ENCODE measurements around the gene EPAS1. TPM values are rescaled to one million over a fixed set of nuclear protein-coding genes. Genes with fewer than 3 reads are reported as not detected.

EPAS1 gene
- total RNA-seq, 1 donor, result 132 TPM

DNA sequence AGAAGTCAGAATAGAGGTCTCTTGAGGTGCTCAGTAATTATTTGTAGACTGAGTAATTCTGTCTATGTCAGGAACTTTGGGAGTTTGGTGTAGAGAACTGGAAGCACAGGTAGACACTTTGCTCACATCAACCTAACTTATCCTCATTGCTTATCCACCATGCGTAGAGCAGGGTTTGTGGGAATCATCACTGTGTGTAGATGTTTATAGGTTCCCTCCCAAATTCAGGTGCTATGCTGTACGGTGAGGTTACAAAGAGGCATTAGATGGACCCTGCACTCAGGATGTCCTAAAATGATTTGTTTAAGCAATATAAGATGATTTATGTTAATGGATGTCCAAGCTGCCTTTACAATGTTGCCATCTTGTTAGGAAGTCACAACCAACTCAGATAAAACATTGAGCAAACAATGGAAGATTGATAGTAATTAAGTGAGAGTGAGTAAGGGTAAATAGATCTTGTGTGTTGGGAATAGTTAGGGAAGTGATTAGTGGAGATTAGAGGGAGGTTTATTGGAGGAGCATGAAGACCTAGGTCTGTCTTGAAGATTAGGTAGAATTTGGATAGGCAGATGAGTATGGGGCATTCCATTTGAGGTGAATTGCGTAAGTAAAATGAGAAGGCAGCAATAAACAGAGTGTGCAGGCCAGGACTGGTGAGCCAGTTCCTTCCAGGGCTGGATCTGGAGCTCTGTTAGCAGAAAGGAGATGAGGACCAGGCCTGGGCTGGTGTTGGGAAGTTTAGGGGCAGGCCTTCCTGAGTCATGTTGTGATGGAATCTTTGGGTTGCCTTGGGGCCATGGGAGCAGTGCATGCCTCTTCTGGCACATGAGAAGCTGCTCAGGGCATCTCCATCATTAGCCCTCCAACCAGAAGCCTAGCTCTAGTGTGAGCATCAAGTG is 12.1 kb downstream of the EPAS1 start:
- peak; percentile 87 for DNase-seq (ENCODE audit: low read depth)
- H3K4me3 ChIP-seq (ENCODE audit: low read depth, low read length), result no peak overlapping the region
- TF ChIP-seq, protein P1, sequence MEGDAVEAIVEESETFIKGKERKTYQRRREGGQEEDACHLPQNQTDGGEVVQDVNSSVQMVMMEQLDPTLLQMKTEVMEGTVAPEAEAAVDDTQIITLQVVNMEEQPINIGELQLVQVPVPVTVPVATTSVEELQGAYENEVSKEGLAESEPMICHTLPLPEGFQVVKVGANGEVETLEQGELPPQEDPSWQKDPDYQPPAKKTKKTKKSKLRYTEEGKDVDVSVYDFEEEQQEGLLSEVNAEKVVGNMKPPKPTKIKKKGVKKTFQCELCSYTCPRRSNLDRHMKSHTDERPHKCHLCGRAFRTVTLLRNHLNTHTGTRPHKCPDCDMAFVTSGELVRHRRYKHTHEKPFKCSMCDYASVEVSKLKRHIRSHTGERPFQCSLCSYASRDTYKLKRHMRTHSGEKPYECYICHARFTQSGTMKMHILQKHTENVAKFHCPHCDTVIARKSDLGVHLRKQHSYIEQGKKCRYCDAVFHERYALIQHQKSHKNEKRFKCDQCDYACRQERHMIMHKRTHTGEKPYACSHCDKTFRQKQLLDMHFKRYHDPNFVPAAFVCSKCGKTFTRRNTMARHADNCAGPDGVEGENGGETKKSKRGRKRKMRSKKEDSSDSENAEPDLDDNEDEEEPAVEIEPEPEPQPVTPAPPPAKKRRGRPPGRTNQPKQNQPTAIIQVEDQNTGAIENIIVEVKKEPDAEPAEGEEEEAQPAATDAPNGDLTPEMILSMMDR (IDR thresholded peaks at IDR 0.05; ENCODE audit: insufficient read depth, low read depth, low read length), result no peak

DNA sequence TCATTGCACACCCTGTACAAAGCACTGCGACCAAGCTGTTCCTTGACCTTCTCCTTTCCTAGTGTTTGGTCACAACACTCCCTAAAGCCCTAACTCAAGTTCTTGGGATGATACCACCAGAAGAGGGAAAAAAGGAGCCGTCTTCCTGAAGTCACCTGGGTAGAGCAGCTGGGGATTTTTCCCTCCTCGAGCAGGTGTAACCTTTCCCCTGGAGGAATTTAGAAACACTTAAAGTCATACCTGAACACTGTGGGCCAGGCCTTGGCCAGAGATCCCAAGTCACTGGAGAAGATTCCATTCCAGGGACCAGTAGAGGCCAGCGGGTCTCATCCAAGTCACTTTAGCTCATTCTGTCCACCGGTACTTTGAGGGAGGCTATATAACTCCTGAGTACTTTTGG is 13.2 kb downstream of the EPAS1 start:
- TF ChIP-seq, protein P1 (IDR thresholded peaks at IDR 0.05; ENCODE audit: insufficient read depth, low read depth, low read length), result no peak
- no peak overlapping the region for H3K4me3 ChIP-seq (ENCODE audit: low read depth, low read length)
- no peak for DNase-seq (ENCODE audit: low read depth)

DNA sequence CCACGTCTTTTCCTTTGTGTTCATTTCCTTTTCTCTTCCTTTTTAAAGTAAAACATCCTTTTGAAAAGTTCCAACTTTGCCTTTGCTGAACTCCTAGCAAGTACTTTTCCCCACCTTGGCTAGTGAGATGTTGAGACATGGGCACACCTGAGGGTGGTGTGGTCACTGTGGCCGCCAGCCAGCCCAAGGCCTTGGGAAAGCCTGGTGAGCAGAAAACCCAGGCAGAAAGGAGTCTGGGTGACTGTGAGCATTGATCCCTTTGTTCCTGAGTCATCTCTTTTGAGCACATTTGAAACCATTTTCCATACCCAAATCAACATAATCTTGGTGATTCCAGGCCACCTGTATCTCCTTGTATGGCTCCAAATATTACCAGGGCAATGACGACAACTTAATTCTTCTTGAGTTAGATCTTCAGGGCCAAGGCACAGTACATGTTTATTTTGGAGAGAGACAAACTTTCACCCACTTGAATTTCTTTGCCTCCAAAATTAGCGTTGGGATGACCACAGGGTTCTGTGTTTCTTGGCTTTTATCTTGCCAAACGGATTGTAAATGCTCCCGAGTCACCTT is 14.5 kb downstream of the EPAS1 start:
- DNase-seq (ENCODE audit: low read depth), result no peak
- TF ChIP-seq, protein P1 (IDR thresholded peaks at IDR 0.05; ENCODE audit: insufficient read depth, low read depth, low read length), result no peak
- H3K4me3 ChIP-seq (ENCODE audit: low read depth, low read length), result no peak overlapping the region

DNA sequence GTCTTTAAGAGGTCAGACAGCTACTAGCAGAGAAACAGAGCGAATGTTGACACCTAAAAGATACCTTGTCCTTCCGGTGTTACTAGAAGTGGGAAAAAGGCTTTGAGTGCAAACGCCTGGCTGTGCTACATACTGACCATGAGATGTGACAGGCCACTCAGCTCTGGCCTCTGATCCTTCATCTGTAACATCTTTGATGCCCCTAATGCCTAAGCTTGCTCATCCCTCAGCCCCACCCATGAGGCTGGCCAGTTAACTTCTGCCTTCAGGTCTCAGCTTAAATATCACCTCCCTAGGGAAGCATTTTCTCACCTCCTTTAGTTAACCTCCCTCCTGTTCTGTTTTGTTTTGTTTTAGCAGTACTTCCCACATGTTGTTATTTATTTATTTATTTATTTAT is 15.9 kb downstream of the EPAS1 start:
- no peak for DNase-seq (ENCODE audit: low read depth)
- TF ChIP-seq, protein P1 (IDR thresholded peaks at IDR 0.05; ENCODE audit: insufficient read depth, low read depth, low read length), result no peak
- no peak overlapping the region for H3K4me3 ChIP-seq (ENCODE audit: low read depth, low read length)

DNA sequence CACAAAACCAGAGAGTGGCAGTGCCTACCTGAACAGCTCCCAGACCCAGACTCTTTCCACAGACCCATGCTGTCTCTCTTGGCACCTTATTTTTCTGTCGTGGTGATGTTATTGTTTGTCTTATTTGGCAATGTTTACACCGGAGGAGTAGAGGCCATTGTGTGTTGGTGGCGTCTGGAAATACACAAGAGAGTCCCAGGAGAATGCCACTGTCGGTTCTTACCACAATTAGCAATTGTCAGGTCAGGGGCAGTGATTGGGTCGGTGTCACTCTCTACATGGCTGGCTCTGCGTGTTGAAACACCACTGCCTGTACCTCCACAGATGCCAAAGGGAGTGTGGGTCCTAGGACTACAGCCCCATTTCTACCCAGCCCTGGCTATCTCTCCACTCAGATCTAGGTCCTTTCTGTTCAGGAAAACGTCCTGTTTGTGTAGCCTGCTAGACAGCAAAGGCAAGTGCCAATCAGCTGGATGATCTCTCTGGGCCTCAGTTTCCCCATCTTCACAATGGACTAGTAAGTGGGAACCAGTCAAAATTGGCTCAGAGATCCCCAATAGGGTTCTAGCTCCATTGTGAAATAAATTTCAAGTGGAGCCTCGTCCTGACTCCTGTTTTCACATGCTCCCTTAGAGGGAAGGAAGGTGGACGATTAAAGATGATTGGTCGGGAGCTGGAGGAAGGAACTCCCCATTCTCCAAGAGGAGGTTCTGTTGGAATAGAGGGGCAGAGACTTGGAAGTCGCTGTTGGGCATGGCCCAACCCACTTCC is 17.0 kb downstream of the EPAS1 start:
- TF ChIP-seq, protein P1 (IDR thresholded peaks at IDR 0.05; ENCODE audit: insufficient read depth, low read depth, low read length), result no peak
- no peak overlapping the region for H3K4me3 ChIP-seq (ENCODE audit: low read depth, low read length)
- DNase-seq (ENCODE audit: low read depth), result no peak

DNA sequence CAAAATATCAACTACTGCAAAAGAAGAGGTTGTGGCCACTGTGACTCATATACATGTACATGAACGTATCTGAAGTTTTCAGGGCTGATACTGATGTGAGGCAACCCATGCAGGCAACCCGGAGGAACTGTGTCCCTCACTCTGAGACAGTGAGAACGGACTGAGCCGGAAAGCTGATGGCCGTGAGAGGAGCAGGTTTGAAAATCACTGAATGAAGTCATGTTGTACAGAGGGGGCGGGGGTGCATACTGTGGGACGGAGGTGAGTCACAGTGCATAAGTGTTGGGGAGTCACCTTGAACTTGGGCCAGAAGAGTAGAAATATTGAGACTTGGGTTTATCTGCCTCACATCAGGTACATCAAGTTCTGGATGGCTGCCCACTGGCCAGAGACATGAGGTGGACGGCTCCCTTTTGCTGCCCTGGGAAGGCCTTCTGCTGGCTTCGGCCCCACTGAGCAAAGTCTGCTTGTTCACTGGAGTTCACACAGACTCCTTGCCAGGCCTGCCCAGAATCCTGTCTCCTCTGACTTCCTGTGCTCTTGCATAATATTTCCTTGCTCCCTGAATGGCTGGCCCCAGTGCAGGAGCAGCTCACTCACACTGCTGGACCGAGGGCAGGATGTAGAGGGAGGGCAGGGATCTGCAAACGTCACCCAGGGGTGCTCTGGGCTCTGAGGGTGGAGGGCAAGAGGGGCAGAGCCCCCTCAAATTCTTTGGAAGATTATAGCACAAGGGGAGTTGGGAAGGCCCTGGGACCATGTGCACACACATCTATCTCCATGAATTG is 18.1 kb downstream of the EPAS1 start:
- peak; percentile 96 for DNase-seq (ENCODE audit: low read depth)
- no peak overlapping the region for H3K4me3 ChIP-seq (ENCODE audit: low read depth, low read length)

More for the DNA sequence above, 18.1 kb downstream of the EPAS1 start:
- TF ChIP-seq, protein P1 (IDR thresholded peaks at IDR 0.05; ENCODE audit: insufficient read depth, low read depth, low read length), result no peak

All from fibroblast of villous mesenchyme (primary cell).